ENCODE data around the gene RAD51B. TPM values are rescaled to one million over a fixed set of nuclear protein-coding genes. Genes with fewer than 3 reads are reported as not detected.

The RAD51B gene
- polyA plus RNA-seq, 3 donors, result 3.6 to 11.6 (median 9.4) TPM

DNA sequence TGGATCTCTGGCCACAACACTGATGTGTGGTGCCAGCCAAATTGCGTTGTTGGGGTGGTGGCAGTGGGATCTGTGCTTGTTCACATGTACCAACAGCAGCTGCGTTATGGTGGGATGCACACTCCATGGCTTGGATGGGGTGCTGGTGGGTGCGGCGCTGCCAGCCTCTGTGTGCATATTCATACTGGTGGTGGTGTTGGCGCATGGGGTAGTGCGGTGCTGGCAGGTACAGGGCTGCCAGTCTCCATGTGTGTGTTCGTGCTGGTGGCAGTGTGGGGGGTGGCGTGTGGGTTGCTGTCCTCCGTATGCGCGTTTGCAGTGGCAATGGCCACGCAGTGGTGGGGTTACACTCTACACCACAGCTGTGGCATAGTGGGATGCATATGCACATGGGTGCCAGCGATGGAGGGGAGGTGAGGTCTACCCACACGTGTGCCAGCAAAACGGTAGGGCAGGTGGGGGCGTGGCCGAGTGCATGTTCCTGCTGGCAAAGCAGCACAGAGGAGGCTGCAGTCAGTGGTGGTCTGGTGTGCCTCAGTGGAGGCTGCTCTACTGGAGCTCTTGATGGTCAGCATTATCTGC, 26.5 kb downstream of the RAD51B start:
- peaks cover 14% of the 10 kb centered on the region for H3K4me1 Mint-ChIP-seq
- peaks cover 29 to 30% of the 10 kb centered on the region in 2 donors for H3K36me3 Mint-ChIP-seq
- Histone ChIP-seq H3K4me2 (replicated peaks; ENCODE audit: extremely low read depth, low read length, poor library complexity, severe bottlenecking) (no peak overlapping the region), H4K20me1 (ENCODE audit: insufficient read depth, low read length) (no peaks in the 10 kb centered on the region), H3K27me3 (ENCODE audit: control insufficient read depth in 2 of 2, insufficient read depth in 2 of 2, low read length in 2 of 2) (no peaks in the 10 kb centered on the region), H3K36me3 (replicated peaks in 1 of 2; ENCODE audit: control insufficient read depth in 1 of 2, insufficient read depth in 2 of 2, low read length in 2 of 2) (no peaks in the 10 kb centered on the region), H3K4me1 (ENCODE audit: control insufficient read depth in 1 of 2, insufficient read depth in 2 of 2, low read length in 2 of 2) (peaks cover 9 to 12% of the 10 kb centered on the region in 2 donors), H3K9ac (ENCODE audit: insufficient read depth, low read length, poor library complexity, severe bottlenecking) (no peak overlapping the region), H3K9me3 (replicated peaks in 1 of 2; ENCODE audit: control insufficient read depth in 1 of 2, insufficient read depth in 1 of 2, low read length in 2 of 2) (peaks cover 0 to 20% of the 10 kb centered on the region in 2 donors), H3K27ac (ENCODE audit: low read depth in 1 of 2, low read length in 2 of 2) (no peak overlapping the region), H3K4me3 (replicated peaks in 1 of 3; ENCODE audit: low read depth in 2 of 3, low read length in 3 of 3) (no peak overlapping the region), H2AFZ (ENCODE audit: insufficient read depth, low read depth, low read length, poor library complexity, severe bottlenecking) (no peak overlapping the region), H3K79me2 (ENCODE audit: insufficient read depth, low read length) (peaks cover 8% of the 10 kb centered on the region)
- no peak for TF ChIP-seq CTCF (IDR thresholded peaks at IDR 0.05)
- no peak overlapping the region for H3K27ac Mint-ChIP-seq
- no peak for DNase-seq
- H3K4me3 Mint-ChIP-seq, result no peak overlapping the region
- H3K27me3 Mint-ChIP-seq (ENCODE audit: low read depth in 3 of 3), result peaks cover 0 to 3% (median 1%) of the 10 kb centered on the region in 3 donors
- 98% methylated on average over 15 of the region's 17 CpGs for WGBS (ENCODE audit: insufficient coverage)
- intact Hi-C loops (cut with micrococcal nuclease), result loop anchor here in 1 of 2 donors (10.0 kb wide), 1 partner anchor 89 kb away; no protein-coding TSS in a partner anchor
- H3K9me3 Mint-ChIP-seq, result peaks cover 5 to 19% (median 16%) of the 10 kb centered on the region in 7 donors

DNA sequence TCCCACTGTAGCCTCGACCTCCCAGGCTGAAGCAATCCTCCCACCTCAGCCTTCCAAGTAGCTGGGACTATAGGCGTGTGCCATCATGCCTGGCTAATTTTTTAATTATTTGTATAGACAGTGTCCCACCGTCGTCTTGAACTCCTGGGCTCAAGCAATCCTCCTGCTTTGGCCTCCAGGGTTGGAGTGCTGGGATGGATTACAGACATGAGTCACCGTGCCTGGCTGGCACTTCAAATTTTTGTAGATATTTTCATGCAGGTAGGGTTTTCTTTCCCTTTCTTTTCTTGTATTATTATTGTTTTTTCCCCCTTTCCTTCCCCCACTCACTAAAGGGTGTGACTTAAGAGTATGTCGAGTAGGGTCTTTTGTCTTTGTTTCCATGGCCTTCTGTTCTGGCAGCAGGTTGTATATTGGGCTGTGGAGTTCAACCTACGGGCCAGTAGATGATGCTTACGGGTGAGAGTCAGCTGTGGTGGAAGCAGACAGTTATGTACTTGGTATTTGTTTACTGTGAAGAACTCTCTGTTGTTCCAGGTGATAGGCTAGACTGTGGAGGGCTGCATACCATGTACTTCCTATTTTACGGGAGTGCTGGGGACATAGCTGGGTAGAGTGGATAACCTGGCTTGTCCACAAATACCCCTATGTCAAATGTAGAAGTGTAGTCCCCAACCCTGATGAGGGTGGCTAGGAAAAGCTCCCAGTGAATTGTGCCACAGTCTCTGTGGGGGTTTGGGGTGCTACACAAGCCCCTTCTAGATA, 30.7 kb downstream of the RAD51B start:
- Mint-ChIP-seq H3K27me3 (ENCODE audit: low read depth in 3 of 3) (peaks cover 0 to 1% (median 0%) of the 10 kb centered on the region in 3 donors), H3K36me3 (peaks cover 15 to 30% of the 10 kb centered on the region in 2 donors), H3K9me3 (peaks cover 5 to 19% (median 15%) of the 10 kb centered on the region in 7 donors), H3K27ac (peak overlapping the region in 5 of 7 donors; percentile 71 to 99 (median 96)), H3K4me1 (peaks cover 47% of the 10 kb centered on the region), H3K4me3 (no peak overlapping the region)
- Histone ChIP-seq H2AFZ (ENCODE audit: insufficient read depth, low read depth, low read length, poor library complexity, severe bottlenecking) (no peak overlapping the region), H3K4me1 (ENCODE audit: control insufficient read depth in 1 of 2, insufficient read depth in 2 of 2, low read length in 2 of 2) (peaks cover 46 to 51% of the 10 kb centered on the region in 2 donors), H3K27ac (ENCODE audit: low read depth in 1 of 2, low read length in 2 of 2) (peak overlapping the region in 1 of 2 donors; percentile 99), H3K9me3 (replicated peaks in 1 of 2; ENCODE audit: control insufficient read depth in 1 of 2, insufficient read depth in 1 of 2, low read length in 2 of 2) (peaks cover 0 to 18% of the 10 kb centered on the region in 2 donors), H3K4me2 (replicated peaks; ENCODE audit: extremely low read depth, low read length, poor library complexity, severe bottlenecking) (no peak overlapping the region), H3K27me3 (ENCODE audit: control insufficient read depth in 2 of 2, insufficient read depth in 2 of 2, low read length in 2 of 2) (no peaks in the 10 kb centered on the region), H3K4me3 (replicated peaks in 1 of 3; ENCODE audit: low read depth in 2 of 3, low read length in 3 of 3) (no peak overlapping the region), H3K9ac (ENCODE audit: insufficient read depth, low read length, poor library complexity, severe bottlenecking) (no peak overlapping the region), H3K79me2 (ENCODE audit: insufficient read depth, low read length) (peaks cover 8% of the 10 kb centered on the region), H3K36me3 (replicated peaks in 1 of 2; ENCODE audit: control insufficient read depth in 1 of 2, insufficient read depth in 2 of 2, low read length in 2 of 2) (no peaks in the 10 kb centered on the region), H4K20me1 (ENCODE audit: insufficient read depth, low read length) (no peaks in the 10 kb centered on the region)
- no peak for DNase-seq
- 100% methylated on average over 2 of the region's 9 CpGs for WGBS (ENCODE audit: insufficient coverage)
- intact Hi-C loops (cut with micrococcal nuclease), result no loop called here
- no peak for TF ChIP-seq CTCF (IDR thresholded peaks at IDR 0.05)
